ENCODE measurements around the gene NPR1.

Gene NPR1

DNA sequence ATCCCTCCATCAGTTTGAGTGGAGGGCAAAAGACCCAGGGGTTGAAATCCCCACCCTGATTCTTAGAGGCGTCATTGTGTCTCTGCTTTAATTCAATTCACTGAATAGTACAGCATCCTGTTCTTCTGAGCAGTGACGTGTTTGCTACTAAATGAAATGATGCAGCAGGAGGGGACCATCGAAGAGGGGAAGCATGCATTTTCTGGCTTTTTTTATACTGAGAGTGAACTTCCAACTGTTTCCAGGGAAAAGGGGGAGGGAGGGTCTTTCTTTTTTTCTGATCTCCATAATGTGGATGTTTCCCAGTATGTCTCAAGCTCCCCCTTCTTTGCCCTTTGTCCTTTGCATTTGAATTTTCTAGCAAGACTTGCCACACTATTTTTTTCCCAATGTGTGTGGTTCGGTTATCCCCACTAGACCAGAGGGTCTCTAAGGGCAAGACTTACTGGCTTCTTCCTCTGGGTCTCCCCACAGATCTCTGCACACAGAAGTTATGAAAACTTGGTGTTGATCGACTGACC lies 52.0 kb downstream of the NPR1 start:
- DNase-seq, result no peak

DNA sequence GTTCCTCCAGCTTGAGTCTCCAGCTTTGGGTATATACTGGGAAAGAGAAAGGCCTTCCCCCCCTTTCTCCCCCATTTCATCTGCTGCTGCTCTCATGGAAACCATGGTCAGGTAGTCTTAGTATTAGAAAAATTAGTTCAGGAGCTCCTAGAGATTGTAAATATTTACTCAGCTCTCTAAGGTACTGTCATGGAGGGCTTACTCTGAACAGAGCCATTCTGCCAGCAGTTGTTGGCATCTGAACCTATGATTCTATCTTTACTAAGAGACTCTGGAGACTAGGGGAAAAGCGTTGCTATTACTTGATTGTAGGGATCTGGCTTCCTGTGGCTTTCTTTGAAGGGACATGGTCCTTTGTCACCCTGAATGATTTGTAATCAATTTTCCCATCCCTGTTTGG lies 55.5 kb downstream of the NPR1 start:
- no peak for DNase-seq

DNA sequence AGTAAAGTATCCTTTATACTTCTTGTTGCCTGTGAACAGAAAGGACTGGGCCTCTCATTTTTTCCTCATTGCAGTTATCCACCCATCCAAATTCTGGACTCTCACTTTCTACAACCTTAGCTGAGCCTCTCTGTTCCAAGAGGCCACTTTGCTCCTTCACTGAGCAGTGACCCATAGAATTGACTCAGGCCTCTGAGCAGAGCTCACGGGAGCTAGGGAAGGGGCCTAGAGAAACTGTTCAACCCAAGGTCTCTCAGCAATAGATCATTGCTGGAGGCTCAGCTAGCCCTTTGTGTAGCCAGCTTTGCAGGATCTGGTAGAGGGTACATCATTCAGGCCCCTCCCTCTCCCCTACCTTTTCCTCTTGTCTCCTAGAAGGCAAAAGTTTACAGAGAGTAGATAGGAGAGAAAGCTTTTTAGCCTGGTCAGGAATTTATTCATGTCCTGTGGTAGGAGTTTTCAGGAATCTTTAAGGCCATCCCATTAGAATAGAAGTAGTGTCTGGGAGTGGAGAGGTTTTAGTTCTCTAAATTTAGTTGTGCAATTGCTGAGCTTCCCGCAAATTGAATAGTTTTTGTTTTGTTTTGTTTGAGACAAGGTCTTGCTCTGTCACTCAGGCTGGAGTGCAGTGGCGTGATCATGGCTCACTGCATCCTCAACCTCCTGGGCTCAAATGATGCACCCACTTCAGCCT lies 56.1 kb downstream of the NPR1 start:
- DNase-seq, result no peak

DNA sequence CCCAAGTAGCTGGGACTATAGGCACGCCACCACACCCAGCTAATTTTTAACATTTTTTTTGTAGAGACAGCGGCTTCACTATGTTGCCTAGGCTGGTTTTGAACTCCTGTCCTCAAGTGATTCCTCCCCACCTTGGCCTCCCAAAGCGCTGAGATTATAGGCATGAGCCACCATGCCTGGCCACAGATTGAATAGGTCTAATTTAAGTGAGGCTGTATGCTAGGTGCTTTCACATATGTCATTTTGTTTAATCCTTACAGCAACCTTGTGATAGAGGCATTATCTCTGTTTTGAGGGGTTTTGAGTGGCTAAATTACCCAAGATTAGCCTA lies 56.6 kb downstream of the NPR1 start:
- DNase-seq, result no peak

DNA sequence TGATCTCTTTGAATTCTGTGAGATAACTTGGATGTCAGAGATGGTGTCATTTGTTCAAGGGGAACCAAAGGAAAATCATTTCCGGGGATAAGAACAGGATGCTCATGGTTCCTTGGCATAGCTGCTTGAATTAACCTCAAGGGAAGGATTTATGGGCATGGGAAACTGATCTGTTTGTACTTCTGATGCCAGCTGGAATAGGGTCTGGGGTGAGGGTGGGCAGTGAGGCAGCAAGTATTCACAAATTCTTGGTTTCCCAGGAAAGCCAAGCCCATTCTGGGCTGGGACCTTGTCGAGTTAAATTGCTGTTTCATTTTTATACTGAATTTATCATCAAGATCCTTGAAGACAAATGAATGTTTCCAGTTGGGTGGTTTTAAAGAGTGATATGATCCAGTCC lies 63.5 kb downstream of the NPR1 start:
- no peak for DNase-seq

DNA sequence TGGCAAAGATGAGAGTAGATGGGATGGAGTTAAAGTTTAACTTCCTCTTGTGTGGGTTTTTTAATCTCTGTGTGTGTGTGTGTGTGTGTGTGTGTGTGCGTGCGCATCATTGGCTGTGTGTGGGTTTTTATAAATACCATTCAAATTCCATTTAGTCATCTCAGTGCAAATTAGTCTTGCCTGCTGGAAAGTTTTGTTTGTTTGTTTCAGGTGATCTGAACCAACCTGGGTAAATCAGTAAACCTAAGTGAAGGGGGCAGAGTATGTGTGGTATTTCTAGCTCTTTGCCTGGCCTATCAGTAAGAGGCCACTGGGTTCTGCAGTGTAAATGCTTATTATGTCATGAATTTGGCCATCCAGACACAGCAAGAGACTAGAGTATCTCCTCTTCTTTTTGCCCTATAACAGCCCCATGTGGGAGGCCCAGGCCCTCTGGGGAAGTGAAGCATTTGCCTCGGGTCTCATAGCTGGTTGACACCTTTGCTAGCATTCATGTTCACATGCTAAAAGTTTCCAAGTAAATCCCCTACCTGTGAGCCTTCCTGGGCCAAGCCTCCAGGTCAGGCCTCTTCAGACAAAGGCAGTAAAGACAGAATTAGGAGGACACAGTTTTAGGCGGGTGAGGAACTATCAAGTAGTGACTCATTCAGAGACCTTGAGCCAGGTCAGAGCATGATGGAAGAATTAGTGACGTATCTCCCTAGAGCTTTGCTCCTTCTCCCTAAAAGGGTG lies 64.1 kb downstream of the NPR1 start:
- no peak for DNase-seq

All from activated CD8-positive, alpha-beta memory T cell treated with anti-CD3 and anti-CD28 coated beads, Interleukin-2, amount 50 U/mL, for 48 hours (primary cell).